Suppressor macrophage treated with lipopolysaccharide for 1 hour (primary cell): Measurements from ENCODE around the gene DTNB.

Source experiments
- DNase-seq, 3 donors: peaks; one replicate each; pipeline ENCODE4 v3.0.0-alpha.2; 2020 to 2022

DTNB gene

GRCh38 chr2:25493207-25493606 lies 180.2 kb downstream of the DTNB start:
- no peak for DNase-seq

GRCh38 chr2:25492726-25493125 lies 180.7 kb downstream of the DTNB start:
- no peak for DNase-seq

DNA sequence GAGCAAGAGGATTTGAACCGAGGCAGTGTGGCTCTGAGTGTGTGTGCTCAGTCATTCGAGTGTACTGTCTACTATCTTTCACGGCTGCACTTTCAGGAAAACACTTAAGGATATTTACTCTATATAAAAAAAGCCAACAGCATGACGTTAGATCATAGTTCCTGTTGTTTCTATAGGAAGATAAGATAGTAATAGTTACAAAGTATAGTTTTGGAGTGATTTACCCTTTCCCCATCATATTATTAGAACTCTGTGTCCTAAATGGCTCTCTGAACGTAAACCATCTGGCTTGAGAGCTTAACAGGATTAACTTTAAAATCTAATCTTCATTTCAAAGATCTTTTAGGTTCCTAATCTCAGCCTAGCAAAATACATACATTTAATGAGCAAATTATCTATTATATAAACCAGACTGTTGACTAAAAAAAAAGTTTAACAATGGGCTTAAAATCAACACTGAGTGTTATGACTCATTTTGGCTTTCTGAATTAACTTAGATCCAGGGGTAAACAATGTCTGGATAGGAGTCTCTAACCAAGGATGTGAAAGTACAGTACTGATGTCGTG lies 181.3 kb downstream of the DTNB start:
- no peak for DNase-seq

GRCh38 chr2:25491003-25491696 lies 182.2 kb downstream of the DTNB start:
- no peak for DNase-seq

- DNase-seq = peak in 1 of 3 donors; percentile 29
These were observed 183.2 kb downstream of the DTNB start for GRCh38 chr2:25490217-25490616.

DNA sequence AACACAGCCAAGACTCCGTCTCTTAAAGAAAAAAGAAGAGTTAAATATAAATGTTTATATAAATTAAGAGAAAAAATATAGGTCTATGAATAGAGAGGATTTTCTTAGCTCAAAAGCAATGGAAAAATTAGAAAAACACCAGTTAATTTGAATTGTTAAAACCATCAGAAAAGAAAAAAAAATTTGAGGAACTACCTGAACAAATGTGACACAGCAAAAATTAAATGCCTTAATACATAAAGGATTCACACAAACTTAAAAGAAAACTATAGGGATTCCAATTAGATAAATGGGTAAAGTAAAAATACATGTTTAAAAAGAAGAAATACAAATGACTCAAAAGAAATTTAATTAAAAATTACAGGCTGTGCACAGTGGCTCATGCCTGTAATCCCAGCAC lies 183.7 kb downstream of the DTNB start:
- DNase-seq = no peak

- DNase-seq = peak; percentile 69 to 95 (median 93)
These were observed 189.6 kb downstream of the DTNB start for GRCh38 chr2:25483607-25484266.

DNA sequence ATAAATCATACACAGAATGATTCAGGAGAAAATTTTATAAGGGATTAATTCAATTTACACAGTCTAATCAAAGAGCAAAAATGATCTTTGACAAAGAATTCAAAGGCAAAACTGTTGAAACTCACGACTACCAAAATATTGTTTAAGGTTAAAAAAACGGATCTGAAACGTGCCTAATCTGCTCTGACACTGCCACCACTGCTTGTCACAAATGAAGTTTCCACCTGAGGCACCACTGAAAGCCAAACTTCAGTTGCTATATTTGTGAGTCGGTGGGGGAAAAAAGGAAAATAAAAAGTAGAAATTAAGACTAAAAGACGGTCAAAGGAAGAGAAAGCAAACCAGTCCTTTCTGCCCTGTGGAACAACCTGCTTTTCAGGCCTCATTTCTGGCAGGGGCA lies 191.0 kb downstream of the DTNB start:
- DNase-seq = no peak

DNA sequence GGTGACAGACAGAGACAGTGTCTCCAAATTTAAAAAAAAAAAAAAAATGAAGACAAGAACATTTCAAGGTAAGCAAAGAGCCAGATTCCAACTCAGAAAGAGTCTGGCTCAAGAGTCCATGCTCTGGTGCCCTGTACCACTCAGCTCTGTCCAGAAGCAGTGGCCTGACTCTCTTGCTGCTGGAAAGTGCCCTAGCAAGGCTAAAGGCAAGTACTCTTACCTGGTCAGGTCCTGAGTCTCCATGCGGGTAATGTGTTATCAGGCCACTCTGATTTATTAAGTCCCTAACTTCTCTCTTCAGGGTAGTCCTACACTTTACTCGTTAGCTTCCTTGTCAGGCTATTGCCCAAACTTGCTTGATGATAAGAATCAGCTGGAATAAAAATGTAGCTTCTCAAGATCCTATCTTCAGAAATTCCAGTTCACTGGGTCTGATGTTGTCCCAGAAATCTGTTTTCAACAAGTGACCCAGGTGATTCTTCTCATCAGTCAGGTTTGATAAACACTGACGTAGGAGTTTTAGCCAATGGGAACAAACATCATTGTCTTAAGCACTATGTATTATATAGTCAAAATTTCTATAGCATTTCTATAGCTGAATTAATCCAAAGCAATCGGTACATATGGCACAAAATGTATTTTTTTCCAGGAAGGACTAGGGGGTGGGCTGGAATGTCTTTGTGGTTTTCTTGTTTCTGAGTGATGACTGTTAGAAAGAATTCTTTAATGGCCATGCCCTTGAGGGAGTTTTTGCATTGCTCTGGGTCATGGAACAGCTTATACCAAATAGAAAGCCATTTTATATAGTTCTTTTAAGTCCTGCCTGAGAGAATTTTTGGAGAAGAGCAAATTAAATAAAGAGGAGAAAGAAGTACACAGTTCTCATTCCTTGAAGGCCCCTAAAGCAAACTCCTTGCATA lies 191.7 kb downstream of the DTNB start:
- no peak for DNase-seq

DNA sequence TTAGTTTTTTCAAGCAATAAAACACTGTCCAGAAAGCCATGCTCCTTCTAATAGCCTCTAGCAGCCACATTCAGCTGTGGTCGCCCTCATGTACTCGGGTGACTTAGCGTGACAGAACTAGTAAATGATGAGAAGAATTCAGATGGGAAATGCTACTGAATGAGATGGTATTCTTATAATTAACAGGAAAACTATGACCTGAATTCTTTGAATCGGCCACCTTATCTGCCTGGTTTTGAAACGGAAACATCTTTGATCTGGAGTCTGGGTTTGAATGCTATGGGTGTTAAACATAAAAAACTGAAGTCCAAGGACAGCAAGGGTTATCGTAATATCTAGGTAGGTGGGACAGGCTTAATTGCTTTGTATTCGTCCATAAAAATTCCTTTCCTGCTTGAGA lies 192.8 kb downstream of the DTNB start:
- DNase-seq = no peak

GRCh38 chr2:25479761-25480160 lies 193.6 kb downstream of the DTNB start:
- no peak for DNase-seq

GRCh38 chr2:25478736-25479135 lies 194.6 kb downstream of the DTNB start:
- DNase-seq = no peak

- DNase-seq = no peak
These were observed 199.5 kb downstream of the DTNB start for GRCh38 chr2:25473758-25474340.

DNA sequence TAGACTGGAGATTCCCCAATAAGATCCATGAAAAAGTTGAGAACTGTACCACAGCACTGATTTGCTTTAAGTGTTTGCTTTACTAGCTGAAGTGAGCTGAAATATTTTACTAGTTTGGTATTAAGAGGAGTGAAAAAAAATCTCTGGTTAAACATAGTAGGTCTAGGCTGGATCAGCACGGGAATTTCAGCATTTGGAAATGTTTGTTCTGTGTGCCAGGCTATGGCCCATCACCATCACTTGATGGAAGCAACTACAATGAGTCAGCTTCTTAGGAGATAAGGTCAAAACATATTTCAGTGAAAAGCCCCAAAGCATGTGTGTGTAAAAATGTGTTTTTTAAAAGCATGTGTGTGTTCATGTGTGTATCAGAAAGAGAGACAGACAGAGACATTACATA lies 200.2 kb downstream of the DTNB start:
- peak in 1 of 3 donors; percentile 14 for DNase-seq

DNA sequence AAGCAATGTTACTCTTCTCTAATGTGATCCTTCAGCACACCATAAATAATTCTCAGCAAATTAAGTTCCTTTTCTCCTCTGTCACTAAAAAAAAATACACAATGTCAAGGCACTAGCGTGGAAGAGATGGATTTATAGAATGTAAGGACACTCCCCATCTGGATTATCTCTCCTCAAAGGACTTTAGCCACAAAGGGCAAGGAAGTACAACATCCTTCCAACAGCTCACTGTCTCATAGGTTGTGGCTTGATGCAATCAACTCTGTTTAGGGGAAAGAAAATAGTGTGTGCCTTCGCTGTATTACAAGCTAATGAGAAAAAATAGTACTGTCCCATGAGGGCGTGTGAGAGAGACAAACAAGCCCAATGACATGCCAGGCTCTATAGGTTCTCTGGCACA lies 202.6 kb downstream of the DTNB start:
- no peak for DNase-seq

DNA sequence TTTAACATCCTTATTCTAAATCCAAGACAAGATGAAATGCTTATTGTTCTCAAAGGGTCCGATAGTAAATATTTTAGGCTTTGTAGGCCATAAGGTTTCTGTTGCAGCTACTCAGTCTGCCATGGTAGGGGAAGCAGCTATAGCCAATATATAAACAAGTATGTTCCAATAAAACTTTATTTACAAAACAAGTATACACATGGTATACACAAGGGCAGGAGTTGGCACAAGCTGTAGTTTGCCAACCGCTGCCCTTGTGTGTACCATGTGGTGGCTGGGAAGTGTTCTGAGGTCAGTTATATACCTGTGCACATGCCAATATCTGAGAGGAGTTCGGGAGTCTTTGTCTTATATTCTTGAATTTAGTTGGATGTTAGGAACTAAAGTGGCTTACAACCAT lies 205.6 kb downstream of the DTNB start:
- no peak for DNase-seq

DNA sequence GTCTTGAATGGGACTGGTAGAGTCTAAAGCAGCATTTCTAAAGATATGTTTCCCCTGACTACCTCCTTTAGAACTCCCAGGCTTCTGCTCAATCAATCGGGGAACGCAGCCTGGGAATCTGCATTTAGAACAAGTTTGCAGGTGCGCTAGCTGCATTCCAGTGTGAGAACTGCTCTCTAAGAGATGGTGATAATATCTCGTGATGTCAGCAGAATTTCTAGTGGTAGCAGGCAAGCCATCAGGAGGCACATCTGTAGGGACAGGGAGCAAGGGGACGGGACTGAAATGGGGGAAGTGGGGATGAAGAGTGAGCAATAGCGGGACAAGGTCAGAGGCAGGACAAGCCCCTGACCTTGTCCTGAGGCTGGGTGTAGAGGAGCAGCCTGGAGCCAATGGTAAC lies 211.4 kb downstream of the DTNB start:
- DNase-seq = no peak

DNA sequence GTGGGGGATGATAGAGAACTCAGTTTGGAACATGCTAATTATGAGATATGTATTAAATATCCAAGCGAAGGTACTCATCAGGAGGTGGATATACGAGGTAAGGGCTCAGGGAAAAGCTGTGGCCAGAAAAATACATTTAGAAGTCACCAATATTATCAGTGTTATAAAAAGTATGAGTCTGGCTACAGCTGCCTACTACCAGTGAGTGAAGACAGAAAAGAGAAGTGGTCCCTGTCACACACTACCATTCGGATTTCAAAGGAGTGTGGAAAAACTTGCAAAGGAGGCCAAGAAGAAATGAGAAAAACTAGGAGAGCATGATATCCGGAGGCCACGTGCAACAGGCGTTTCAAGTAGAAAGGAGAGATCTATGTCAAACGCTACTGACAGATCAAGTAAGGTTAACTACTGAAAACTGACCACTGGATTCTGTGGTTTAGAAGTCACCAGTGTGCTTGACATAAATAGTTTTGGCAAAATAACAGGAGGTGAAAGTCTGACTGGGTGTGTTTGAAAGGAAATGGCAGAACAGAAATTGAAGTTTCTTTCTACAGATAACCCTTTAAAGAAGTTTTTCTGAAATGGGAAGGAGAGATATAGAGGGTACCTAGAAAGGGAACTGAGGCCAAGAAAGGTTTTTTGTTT lies 213.0 kb downstream of the DTNB start:
- DNase-seq = peak in 1 of 3 donors; percentile 8

DNA sequence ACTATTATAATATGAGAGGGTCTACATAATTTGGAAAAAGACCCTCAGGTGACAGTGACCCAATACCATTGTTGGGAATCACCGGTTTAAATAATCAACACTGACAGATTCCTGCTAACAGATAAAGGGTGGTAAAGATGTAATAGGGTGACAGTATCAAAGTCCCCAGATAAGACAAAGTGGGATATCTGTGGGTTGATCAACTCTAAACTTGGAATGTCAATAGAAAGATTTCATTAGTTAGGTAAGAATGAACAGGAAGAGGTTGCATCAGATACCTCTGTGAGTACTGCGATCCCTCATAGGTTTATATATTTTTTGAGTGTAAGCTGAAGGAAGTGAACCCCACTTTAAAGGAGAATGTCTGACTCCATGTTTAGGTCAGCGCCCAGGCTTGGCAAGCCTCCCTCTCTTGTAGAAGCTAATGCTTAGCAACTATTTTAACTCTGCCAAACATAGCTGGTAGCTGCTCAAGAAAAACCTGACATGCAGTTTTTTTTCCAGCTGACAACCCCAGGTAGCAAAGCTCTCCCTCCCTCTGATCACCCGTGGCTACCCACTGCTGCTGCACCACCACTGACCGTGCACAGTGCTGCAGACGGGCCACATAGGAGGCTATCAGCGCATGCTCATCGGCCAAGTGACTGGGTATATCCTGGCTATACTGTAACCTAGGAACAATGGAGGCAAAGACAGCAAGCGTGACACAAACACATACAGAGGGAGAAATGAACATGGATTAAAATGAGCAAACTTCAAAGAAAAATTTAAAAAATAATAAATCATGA lies 218.4 kb downstream of the DTNB start:
- DNase-seq = no peak

DNA sequence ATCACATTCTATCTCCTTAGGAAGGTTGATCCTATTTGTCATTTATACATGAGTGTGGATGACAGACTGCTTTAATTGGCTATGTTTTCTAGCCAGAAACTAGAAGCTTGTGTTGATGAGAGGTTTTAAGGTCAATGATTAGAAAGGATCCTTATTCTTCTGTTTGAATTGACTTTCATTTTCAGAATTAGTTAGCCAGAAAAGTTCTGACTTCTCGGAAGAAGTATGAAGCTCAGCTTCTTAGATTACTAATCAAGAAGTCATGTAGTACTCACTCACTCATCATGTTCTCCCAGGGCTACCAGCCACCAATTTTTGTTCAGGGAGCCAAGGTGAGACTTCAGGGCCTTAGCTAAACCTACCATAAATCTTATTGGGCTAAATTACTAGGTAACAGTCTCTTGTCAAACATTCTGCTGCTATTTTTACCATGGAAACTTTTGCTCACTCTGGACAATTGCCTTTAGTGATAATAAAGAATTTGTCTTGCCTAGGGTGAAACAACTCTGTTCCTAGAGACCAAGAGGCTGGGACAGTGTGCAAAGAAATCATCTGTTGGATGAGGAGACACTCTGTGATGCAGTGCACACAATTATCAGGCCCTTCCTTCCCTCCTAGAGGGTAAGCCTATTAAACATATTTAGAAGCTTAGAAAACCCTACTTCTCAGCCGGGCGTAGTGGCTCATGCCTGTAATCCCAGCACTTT lies 220.0 kb downstream of the DTNB start:
- DNase-seq = peak; percentile 2 to 43 (median 4)

DNA sequence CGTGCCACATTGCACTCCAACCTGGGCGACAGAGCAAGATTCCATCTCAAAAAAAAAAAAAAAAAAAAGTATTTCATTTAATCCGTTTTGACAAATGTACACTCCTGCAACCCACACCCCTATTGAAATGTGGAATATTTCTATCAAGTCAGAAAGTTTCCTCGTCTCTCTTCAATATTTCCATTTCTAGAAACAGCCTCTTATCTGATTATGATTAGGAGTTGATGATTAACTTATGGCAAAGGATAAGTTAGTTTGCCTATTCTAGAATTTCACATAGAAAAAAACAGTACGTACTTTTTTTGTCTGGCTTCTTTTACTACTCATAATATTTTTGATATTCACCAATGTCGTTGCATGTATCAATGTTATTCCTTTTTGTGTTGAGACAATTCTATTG lies 224.6 kb downstream of the DTNB start:
- DNase-seq = no peak
